Measurements from ENCODE around the gene BARX2.

Gene BARX2

DNA sequence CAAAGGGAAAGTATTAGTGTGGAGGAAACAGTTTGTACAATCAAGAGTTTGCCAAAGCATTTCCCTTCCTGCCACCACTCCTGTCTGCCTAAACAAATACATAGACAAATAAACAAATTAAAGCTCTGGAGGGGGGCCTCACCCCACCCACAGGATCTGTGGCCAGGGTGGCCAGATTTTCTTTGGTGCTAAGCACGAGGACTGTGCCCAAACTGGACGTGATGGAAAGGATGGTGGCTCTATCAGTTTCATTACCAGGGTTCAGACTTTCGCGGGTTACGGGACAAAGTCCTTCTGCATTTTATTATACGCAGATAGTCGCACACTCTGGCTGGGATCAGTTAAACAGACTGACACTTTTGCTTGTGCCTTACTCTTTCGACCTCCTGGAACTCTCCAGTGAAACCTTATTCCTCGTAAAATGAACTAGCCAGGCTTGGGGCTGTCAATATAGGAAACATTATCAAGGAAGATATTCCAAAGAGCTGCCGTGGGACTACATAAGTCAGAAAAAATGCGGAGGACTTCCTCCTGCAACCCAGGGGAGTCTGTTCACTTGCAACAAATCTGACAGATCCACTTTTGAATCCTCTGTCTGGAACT is 11.2 kb downstream of the BARX2 start:
- Histone ChIP-seq H3K36me3 (ENCODE audit: control insufficient read depth, insufficient read depth, low read length) (no peaks in the 10 kb centered on the region), H3K9me3 (ENCODE audit: control insufficient read depth, insufficient read depth, low read depth, low read length) (no peaks in the 10 kb centered on the region), H3K4me3 (ENCODE audit: low read depth, low read length) (no peak overlapping the region), H3K9ac (ENCODE audit: low read length) (no peak overlapping the region), H3K4me1 (ENCODE audit: control insufficient read depth, insufficient read depth, low read length) (no peaks in the 10 kb centered on the region), H3K27ac (ENCODE audit: low read depth, low read length) (no peak overlapping the region), H3K27me3 (ENCODE audit: control insufficient read depth, insufficient read depth, low read length) (no peaks in the 10 kb centered on the region)

GRCh38 chr11:129387434-129387833 is 11.8 kb downstream of the BARX2 start:
- H3K36me3 ChIP-seq (ENCODE audit: control insufficient read depth, insufficient read depth, low read length): no peaks in the 10 kb centered on the region
- no peak overlapping the region for H3K27ac ChIP-seq (ENCODE audit: low read depth, low read length)
- H3K9me3 ChIP-seq (ENCODE audit: control insufficient read depth, insufficient read depth, low read depth, low read length): no peaks in the 10 kb centered on the region
- H3K4me3 ChIP-seq (ENCODE audit: low read depth, low read length): no peak overlapping the region
- H3K27me3 ChIP-seq (ENCODE audit: control insufficient read depth, insufficient read depth, low read length): no peaks in the 10 kb centered on the region
- no peak overlapping the region for H3K9ac ChIP-seq (ENCODE audit: low read length)
- no peaks in the 10 kb centered on the region for H3K4me1 ChIP-seq (ENCODE audit: control insufficient read depth, insufficient read depth, low read length)

GRCh38 chr11:129388824-129389223 is 13.2 kb downstream of the BARX2 start:
- H3K36me3 ChIP-seq (ENCODE audit: control insufficient read depth, insufficient read depth, low read length): no peaks in the 10 kb centered on the region
- no peak overlapping the region for H3K27ac ChIP-seq (ENCODE audit: low read depth, low read length)
- H3K27me3 ChIP-seq (ENCODE audit: control insufficient read depth, insufficient read depth, low read length): no peaks in the 10 kb centered on the region
- no peaks in the 10 kb centered on the region for H3K9me3 ChIP-seq (ENCODE audit: control insufficient read depth, insufficient read depth, low read depth, low read length)
- no peak overlapping the region for H3K9ac ChIP-seq (ENCODE audit: low read length)
- H3K4me1 ChIP-seq (ENCODE audit: control insufficient read depth, insufficient read depth, low read length): no peaks in the 10 kb centered on the region
- no peak overlapping the region for H3K4me3 ChIP-seq (ENCODE audit: low read depth, low read length)

DNA sequence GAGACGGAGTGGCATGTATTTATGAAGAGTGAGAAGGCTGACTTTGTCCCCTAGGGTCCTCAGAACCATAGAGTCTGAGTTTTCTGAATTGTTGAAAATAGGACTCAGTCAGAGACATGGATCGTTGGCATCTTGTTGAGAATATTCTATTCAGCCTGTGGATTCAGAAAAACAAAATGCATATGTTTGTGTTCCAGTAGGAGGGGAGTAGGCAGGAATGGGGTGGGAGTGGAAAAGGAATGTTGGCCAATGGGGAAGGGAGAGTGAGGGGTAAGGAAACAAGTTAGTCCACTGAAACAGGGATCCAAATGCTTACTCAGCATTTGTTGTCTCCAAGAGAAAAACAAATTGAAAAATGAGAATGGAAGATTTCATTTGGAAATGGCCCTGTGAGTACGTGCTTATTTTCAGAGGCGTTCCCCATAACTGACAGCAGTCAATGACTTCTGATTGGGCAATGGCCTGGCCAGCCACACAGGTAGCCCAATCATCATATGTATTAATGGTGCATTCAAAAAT is 14.7 kb downstream of the BARX2 start:
- H3K9me3 ChIP-seq (ENCODE audit: control insufficient read depth, insufficient read depth, low read depth, low read length): no peaks in the 10 kb centered on the region
- H3K9ac ChIP-seq (ENCODE audit: low read length): no peak overlapping the region
- H3K27ac ChIP-seq (ENCODE audit: low read depth, low read length): no peak overlapping the region
- H3K4me1 ChIP-seq (ENCODE audit: control insufficient read depth, insufficient read depth, low read length): no peaks in the 10 kb centered on the region
- H3K27me3 ChIP-seq (ENCODE audit: control insufficient read depth, insufficient read depth, low read length): no peaks in the 10 kb centered on the region
- no peak overlapping the region for H3K4me3 ChIP-seq (ENCODE audit: low read depth, low read length)
- no peaks in the 10 kb centered on the region for H3K36me3 ChIP-seq (ENCODE audit: control insufficient read depth, insufficient read depth, low read length)

- Histone ChIP-seq H3K4me1 (ENCODE audit: control insufficient read depth, insufficient read depth, low read length) (no peaks in the 10 kb centered on the region), H3K9me3 (ENCODE audit: control insufficient read depth, insufficient read depth, low read depth, low read length) (no peaks in the 10 kb centered on the region), H3K36me3 (ENCODE audit: control insufficient read depth, insufficient read depth, low read length) (no peaks in the 10 kb centered on the region), H3K27me3 (ENCODE audit: control insufficient read depth, insufficient read depth, low read length) (no peaks in the 10 kb centered on the region), H3K27ac (ENCODE audit: low read depth, low read length) (no peak overlapping the region), H3K9ac (ENCODE audit: low read length) (no peak overlapping the region), H3K4me3 (ENCODE audit: low read depth, low read length) (no peak overlapping the region)
These were observed 15.7 kb downstream of the BARX2 start for GRCh38 chr11:129391360-129391759.

DNA sequence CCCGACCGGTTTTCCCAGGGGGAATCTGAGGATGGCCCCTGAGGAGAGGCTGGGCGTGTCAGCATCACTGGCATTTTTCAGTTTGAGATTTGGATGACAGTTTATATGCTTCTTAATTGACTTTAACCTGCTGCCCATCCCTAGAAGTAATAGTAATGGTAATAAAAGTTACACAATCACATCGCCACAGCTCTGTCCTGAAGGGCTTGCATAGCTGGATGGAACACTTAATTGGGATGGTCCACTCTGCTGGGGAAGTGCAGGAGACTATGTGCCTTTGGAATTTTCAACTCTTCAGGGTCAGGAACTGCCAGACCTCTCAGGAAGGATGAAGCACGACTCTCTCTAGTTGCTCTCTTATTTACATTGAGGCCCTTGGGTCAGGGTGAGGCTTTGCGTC is 16.2 kb downstream of the BARX2 start:
- Histone ChIP-seq H3K27me3 (ENCODE audit: control insufficient read depth, insufficient read depth, low read length) (no peaks in the 10 kb centered on the region), H3K36me3 (ENCODE audit: control insufficient read depth, insufficient read depth, low read length) (no peaks in the 10 kb centered on the region), H3K9ac (ENCODE audit: low read length) (no peak overlapping the region), H3K4me3 (ENCODE audit: low read depth, low read length) (no peak overlapping the region), H3K27ac (ENCODE audit: low read depth, low read length) (no peak overlapping the region), H3K4me1 (ENCODE audit: control insufficient read depth, insufficient read depth, low read length) (no peaks in the 10 kb centered on the region), H3K9me3 (ENCODE audit: control insufficient read depth, insufficient read depth, low read depth, low read length) (no peaks in the 10 kb centered on the region)

DNA sequence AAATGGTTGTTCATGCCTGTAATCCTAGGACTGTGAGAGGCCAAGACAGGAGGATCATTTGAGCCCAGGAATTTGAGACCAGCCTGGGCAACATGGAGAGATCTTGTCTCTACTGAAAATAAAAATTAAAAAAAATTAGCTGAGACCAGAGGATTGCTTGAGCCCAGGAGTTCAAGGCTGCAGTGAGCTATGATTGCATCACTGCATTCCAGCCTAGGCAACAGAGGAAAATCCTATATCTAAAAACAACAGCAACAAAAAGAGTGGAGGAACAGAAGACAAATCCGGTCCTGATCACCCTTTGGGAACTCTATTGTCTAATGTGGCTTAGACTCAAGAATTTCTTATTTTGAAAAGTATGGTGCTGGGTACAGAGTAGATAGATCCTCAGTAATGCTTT is 17.3 kb downstream of the BARX2 start:
- Histone ChIP-seq H3K4me3 (ENCODE audit: low read depth, low read length) (no peak overlapping the region), H3K4me1 (ENCODE audit: control insufficient read depth, insufficient read depth, low read length) (no peaks in the 10 kb centered on the region), H3K27ac (ENCODE audit: low read depth, low read length) (no peak overlapping the region), H3K9me3 (ENCODE audit: control insufficient read depth, insufficient read depth, low read depth, low read length) (no peaks in the 10 kb centered on the region), H3K36me3 (ENCODE audit: control insufficient read depth, insufficient read depth, low read length) (no peaks in the 10 kb centered on the region), H3K9ac (ENCODE audit: low read length) (no peak overlapping the region), H3K27me3 (ENCODE audit: control insufficient read depth, insufficient read depth, low read length) (no peaks in the 10 kb centered on the region)

DNA sequence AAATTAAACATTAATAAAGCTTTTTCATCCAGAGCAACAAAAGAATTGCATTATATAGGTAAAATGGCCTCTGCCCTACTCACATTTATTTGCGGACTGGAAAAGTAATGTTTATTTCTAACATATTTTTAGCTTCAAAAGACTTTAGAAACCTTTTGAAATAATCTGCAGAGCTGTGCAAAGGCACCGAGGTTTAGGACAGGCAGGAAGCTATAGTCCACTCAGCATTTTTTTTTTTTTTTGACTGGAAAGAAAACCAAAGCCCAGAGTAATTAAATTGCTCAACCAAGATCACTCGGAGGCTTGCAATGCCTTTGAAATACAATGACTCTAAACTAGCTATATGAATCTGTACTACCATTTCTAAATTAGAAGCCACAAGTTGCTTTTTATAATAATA is 19.1 kb downstream of the BARX2 start:
- Histone ChIP-seq H3K4me1 (ENCODE audit: control insufficient read depth, insufficient read depth, low read length) (no peaks in the 10 kb centered on the region), H3K27me3 (ENCODE audit: control insufficient read depth, insufficient read depth, low read length) (no peaks in the 10 kb centered on the region), H3K4me3 (ENCODE audit: low read depth, low read length) (no peak overlapping the region), H3K36me3 (ENCODE audit: control insufficient read depth, insufficient read depth, low read length) (no peaks in the 10 kb centered on the region), H3K9me3 (ENCODE audit: control insufficient read depth, insufficient read depth, low read depth, low read length) (no peaks in the 10 kb centered on the region), H3K27ac (ENCODE audit: low read depth, low read length) (no peak overlapping the region), H3K9ac (ENCODE audit: low read length) (no peak overlapping the region)

GRCh38 chr11:129395432-129395831 is 19.8 kb downstream of the BARX2 start:
- Histone ChIP-seq H3K27ac (ENCODE audit: low read depth, low read length) (no peak overlapping the region), H3K27me3 (ENCODE audit: control insufficient read depth, insufficient read depth, low read length) (no peaks in the 10 kb centered on the region), H3K4me1 (ENCODE audit: control insufficient read depth, insufficient read depth, low read length) (no peaks in the 10 kb centered on the region), H3K4me3 (ENCODE audit: low read depth, low read length) (no peak overlapping the region), H3K9me3 (ENCODE audit: control insufficient read depth, insufficient read depth, low read depth, low read length) (no peaks in the 10 kb centered on the region), H3K9ac (ENCODE audit: low read length) (no peak overlapping the region), H3K36me3 (ENCODE audit: control insufficient read depth, insufficient read depth, low read length) (no peaks in the 10 kb centered on the region)

DNA sequence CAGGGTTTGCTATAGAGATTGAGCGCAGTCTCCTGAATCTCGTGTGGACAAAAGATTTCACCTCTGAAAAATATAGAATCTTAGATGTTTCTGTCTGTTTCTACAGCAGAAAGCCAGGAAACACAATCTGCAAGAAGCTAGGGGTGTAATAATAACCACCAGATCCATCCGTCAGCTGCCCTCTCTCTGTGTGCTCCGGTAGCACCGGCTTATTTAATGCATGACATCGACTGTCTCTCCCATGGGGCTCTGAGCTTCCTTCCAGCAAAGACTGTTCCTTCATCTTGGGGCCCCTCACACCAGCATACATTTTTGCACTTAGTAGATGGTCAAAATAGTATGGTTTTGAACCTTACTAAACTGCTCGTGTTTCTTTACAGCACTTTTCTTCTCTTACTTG is 20.2 kb downstream of the BARX2 start:
- Histone ChIP-seq H3K9me3 (ENCODE audit: control insufficient read depth, insufficient read depth, low read depth, low read length) (no peaks in the 10 kb centered on the region), H3K36me3 (ENCODE audit: control insufficient read depth, insufficient read depth, low read length) (no peaks in the 10 kb centered on the region), H3K9ac (ENCODE audit: low read length) (no peak overlapping the region), H3K27me3 (ENCODE audit: control insufficient read depth, insufficient read depth, low read length) (no peaks in the 10 kb centered on the region), H3K27ac (ENCODE audit: low read depth, low read length) (no peak overlapping the region), H3K4me3 (ENCODE audit: low read depth, low read length) (no peak overlapping the region), H3K4me1 (ENCODE audit: control insufficient read depth, insufficient read depth, low read length) (no peaks in the 10 kb centered on the region)

- no peak overlapping the region for H3K9ac ChIP-seq (ENCODE audit: low read length)
- H3K4me1 ChIP-seq (ENCODE audit: control insufficient read depth, insufficient read depth, low read length): no peaks in the 10 kb centered on the region
- no peaks in the 10 kb centered on the region for H3K9me3 ChIP-seq (ENCODE audit: control insufficient read depth, insufficient read depth, low read depth, low read length)
- H3K27me3 ChIP-seq (ENCODE audit: control insufficient read depth, insufficient read depth, low read length): no peaks in the 10 kb centered on the region
- no peak overlapping the region for H3K4me3 ChIP-seq (ENCODE audit: low read depth, low read length)
- H3K36me3 ChIP-seq (ENCODE audit: control insufficient read depth, insufficient read depth, low read length): no peaks in the 10 kb centered on the region
- no peak overlapping the region for H3K27ac ChIP-seq (ENCODE audit: low read depth, low read length)
These were observed 20.8 kb downstream of the BARX2 start for GRCh38 chr11:129396454-129396853.

Data from HUES6 (cell line).